ENCODE measurements around the gene ITPKB.

DNA sequence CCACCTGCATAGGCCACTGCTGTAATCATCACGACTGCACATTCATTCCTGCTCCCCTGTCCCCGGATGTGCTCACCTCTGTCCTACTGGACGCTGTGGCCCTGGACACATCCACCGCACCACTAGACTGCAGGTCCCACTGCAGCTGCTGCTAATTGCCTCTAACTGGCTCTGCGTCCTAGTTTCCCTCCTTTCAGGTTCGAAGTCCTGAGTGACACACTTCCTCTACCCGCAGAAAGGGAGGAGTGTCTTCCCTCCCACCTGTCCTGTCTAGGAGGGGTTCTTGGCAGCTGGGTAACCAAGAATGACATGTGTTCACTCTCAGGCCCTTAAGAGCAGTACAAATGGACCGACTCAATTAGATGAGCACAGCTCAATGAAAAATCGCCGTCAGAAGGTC is 40.5 kb upstream of the ITPKB start:
- TF ChIP-seq, protein P1, sequence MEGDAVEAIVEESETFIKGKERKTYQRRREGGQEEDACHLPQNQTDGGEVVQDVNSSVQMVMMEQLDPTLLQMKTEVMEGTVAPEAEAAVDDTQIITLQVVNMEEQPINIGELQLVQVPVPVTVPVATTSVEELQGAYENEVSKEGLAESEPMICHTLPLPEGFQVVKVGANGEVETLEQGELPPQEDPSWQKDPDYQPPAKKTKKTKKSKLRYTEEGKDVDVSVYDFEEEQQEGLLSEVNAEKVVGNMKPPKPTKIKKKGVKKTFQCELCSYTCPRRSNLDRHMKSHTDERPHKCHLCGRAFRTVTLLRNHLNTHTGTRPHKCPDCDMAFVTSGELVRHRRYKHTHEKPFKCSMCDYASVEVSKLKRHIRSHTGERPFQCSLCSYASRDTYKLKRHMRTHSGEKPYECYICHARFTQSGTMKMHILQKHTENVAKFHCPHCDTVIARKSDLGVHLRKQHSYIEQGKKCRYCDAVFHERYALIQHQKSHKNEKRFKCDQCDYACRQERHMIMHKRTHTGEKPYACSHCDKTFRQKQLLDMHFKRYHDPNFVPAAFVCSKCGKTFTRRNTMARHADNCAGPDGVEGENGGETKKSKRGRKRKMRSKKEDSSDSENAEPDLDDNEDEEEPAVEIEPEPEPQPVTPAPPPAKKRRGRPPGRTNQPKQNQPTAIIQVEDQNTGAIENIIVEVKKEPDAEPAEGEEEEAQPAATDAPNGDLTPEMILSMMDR (IDR thresholded peaks at IDR 0.05) = no peak
- TF ChIP-seq POLR2A (IDR thresholded peaks at IDR 0.05) (no peak), EP300 (IDR thresholded peaks at IDR 0.05) (no peak)
